ENCODE results near the gene CHST10.

The CHST10 gene

GRCh38 chr2:100407073-100407472 is 10.4 kb downstream of the CHST10 start:
- H3K9me3 ChIP-seq (ENCODE audit: severe bottlenecking) = no peaks in the 10 kb centered on the region
- H3K4me3 ChIP-seq (ENCODE audit: severe bottlenecking) = no peak overlapping the region
- no peak for DNase-seq (ENCODE audit: low spot score)
- H3K36me3 ChIP-seq (ENCODE audit: low read depth) = no peaks in the 10 kb centered on the region; the same call in 1 of the 2 replicates
- no peak for ATAC-seq (ENCODE audit: low read depth)
- no peaks in the 10 kb centered on the region for H3K27me3 ChIP-seq (ENCODE audit: insufficient read depth, poor library complexity, severe bottlenecking)
- no peak for TF ChIP-seq CTCF (IDR thresholded peaks at IDR 0.05; ENCODE audit: poor library complexity, severe bottlenecking)
- no peak overlapping the region for H3K27ac ChIP-seq (ENCODE audit: poor library complexity, severe bottlenecking)
- H3K4me1 ChIP-seq (ENCODE audit: insufficient read depth, poor library complexity, severe bottlenecking) = no peaks in the 10 kb centered on the region

- TF ChIP-seq CTCF (IDR thresholded peaks at IDR 0.05; ENCODE audit: poor library complexity, severe bottlenecking) = no peak
- H3K27me3 ChIP-seq (ENCODE audit: insufficient read depth, poor library complexity, severe bottlenecking) = no peaks in the 10 kb centered on the region
- DNase-seq (ENCODE audit: low spot score) = no peak
- H3K36me3 ChIP-seq (ENCODE audit: low read depth) = no peaks in the 10 kb centered on the region; the same call in 1 of the 2 replicates
- no peak overlapping the region for H3K4me3 ChIP-seq (ENCODE audit: severe bottlenecking)
- no peak for ATAC-seq (ENCODE audit: low read depth)
- H3K4me1 ChIP-seq (ENCODE audit: insufficient read depth, poor library complexity, severe bottlenecking) = no peaks in the 10 kb centered on the region
- no peak overlapping the region for H3K27ac ChIP-seq (ENCODE audit: poor library complexity, severe bottlenecking)
- H3K9me3 ChIP-seq (ENCODE audit: severe bottlenecking) = no peaks in the 10 kb centered on the region
Measured at GRCh38 chr2:100406120-100406508, 11.4 kb downstream of the CHST10 start.

- no peaks in the 10 kb centered on the region for H3K4me1 ChIP-seq (ENCODE audit: insufficient read depth, poor library complexity, severe bottlenecking)
- no peaks in the 10 kb centered on the region; the same call in 1 of the 2 replicates for H3K36me3 ChIP-seq (ENCODE audit: low read depth)
- no peak overlapping the region for H3K27ac ChIP-seq (ENCODE audit: poor library complexity, severe bottlenecking)
- DNase-seq (ENCODE audit: low spot score) = no peak
- TF ChIP-seq CTCF (IDR thresholded peaks at IDR 0.05; ENCODE audit: poor library complexity, severe bottlenecking) = no peak
- H3K9me3 ChIP-seq (ENCODE audit: severe bottlenecking) = no peaks in the 10 kb centered on the region
- no peak for ATAC-seq (ENCODE audit: low read depth)
- no peaks in the 10 kb centered on the region for H3K27me3 ChIP-seq (ENCODE audit: insufficient read depth, poor library complexity, severe bottlenecking)
- H3K4me3 ChIP-seq (ENCODE audit: severe bottlenecking) = no peak overlapping the region
Measured at GRCh38 chr2:100405403-100406119, 11.9 kb downstream of the CHST10 start.

- no peaks in the 10 kb centered on the region for H3K4me1 ChIP-seq (ENCODE audit: insufficient read depth, poor library complexity, severe bottlenecking)
- no peak for TF ChIP-seq CTCF (IDR thresholded peaks at IDR 0.05; ENCODE audit: poor library complexity, severe bottlenecking)
- ATAC-seq (ENCODE audit: low read depth) (no peak), DNase-seq (ENCODE audit: low spot score) (no peak)
- H3K9me3 ChIP-seq (ENCODE audit: severe bottlenecking) = no peaks in the 10 kb centered on the region
- no peaks in the 10 kb centered on the region for H3K27me3 ChIP-seq (ENCODE audit: insufficient read depth, poor library complexity, severe bottlenecking)
- H3K4me3 ChIP-seq (ENCODE audit: severe bottlenecking) = no peak overlapping the region
- no peak overlapping the region for H3K27ac ChIP-seq (ENCODE audit: poor library complexity, severe bottlenecking)
- no peaks in the 10 kb centered on the region; the same call in 1 of the 2 replicates for H3K36me3 ChIP-seq (ENCODE audit: low read depth)
Measured at GRCh38 chr2:100404411-100404810, 13.1 kb downstream of the CHST10 start.

GRCh38 chr2:100403722-100404121 is 13.7 kb downstream of the CHST10 start:
- Histone ChIP-seq H3K36me3 (ENCODE audit: low read depth) (no peaks in the 10 kb centered on the region; the same call in 1 of the 2 replicates), H3K9me3 (ENCODE audit: severe bottlenecking) (no peaks in the 10 kb centered on the region), H3K27ac (ENCODE audit: poor library complexity, severe bottlenecking) (no peak overlapping the region), H3K4me1 (ENCODE audit: insufficient read depth, poor library complexity, severe bottlenecking) (no peaks in the 10 kb centered on the region), H3K4me3 (ENCODE audit: severe bottlenecking) (no peak overlapping the region), H3K27me3 (ENCODE audit: insufficient read depth, poor library complexity, severe bottlenecking) (no peaks in the 10 kb centered on the region)
- DNase-seq (ENCODE audit: low spot score) = no peak
- no peak for TF ChIP-seq CTCF (IDR thresholded peaks at IDR 0.05; ENCODE audit: poor library complexity, severe bottlenecking)
- no peak for ATAC-seq (ENCODE audit: low read depth)

All from RWPE2 (cell line).